Non-pigmented ciliary epithelial cell (primary cell): ENCODE results near the gene DHRS9.

Experiments used
- DNase-seq: peaks from one replicate; pipeline ENCODE4 v3.0.0-alpha.2; 2010; ENCODE audit warnings: low read depth

The DHRS9 gene

DNA sequence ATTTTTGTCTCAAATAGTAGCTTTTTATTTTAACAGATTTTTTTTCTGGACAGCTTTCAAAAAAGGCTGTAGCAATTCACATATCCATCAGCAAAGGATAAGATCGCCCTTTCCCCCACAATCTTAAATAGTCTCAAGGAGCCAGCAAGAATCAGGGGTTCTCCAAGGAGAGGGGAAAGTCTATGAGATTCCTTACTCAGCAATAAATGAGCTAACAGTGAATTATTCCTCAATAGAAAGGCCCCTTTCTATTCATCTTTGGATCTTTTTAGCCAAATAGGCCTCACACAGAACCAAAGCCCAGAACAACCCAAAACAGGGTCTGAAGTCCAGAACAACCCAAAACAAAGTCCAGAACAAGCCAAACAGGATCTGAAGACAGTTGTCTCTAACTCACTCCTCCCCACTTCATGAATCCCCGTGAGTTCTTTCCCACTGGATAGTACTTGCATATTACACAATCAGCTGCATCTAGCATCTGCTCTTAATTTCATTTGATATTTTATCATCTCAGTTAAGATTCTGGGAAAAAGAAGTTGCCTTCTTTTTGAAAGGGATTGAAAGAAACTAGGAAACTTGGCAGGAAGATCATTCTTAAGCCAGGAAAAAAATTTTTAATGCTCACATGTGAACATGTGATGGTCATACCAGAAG lies 3.4 kb upstream of the DHRS9 start:
- no peak for DNase-seq

- no peak for DNase-seq
Observed at GRCh38 chr2:169066897-169067296, 2.5 kb upstream of the DHRS9 start.

DNA sequence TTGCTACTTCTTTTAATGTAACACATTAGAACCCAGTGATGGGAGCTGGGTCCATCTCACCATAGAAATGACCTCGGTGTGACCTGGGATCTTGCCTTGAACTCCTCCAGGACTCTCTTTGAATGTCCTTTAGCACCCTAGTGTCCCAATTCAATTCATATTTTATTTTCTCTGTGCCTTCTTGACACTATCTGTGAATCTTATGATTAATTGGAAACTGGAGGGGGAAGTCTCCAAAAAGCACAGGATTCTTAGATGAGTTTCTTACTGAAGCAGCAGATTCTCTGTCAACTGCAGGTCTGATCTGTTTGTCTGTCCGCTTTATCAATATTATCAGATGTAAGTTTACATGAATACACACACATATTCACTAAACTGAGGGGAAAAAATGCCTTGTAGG lies 470 bp downstream of the DHRS9 start:
- no peak for DNase-seq

GRCh38 chr2:169071455-169071854 lies 2.1 kb downstream of the DHRS9 start:
- DNase-seq = no peak

DNA sequence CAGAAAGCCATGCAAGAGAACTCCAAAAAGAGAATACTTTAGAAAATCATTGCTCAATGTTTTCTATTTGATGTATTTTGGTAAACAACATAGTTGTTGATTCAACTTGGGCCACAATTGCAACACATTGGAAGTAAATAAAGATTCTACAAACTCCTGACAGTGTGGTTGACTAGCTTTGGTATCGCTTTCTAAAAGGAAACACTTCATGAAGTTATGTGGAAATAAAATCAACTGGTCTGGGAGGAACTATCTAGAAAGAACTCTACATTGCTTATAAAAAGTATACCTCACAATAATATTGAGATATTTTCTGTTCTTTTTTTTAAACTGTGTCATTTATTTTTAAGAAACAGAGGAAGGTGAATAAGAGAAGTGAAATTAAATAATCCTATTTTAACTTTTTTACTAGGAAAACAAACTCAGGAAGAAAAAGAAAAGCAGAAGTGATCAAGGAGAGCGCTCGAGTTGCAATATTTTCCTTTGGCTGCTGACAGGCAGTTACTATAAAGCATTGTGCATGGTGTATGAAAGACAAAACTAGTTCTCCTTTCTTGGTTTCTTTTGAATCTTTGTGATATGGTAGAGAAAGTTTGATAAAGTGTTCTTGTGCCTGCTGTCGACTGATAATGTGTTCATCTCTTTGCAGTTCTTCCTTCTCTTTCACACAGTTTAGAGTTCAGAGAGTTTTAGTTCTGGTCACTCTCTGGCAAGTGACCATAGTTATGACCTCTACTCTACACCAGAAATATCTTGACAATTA lies 3.0 kb downstream of the DHRS9 start:
- DNase-seq = no peak

GRCh38 chr2:169073211-169073962 lies 4.0 kb downstream of the DHRS9 start:
- DNase-seq = no peak

- no peak for DNase-seq
Observed at GRCh38 chr2:169073963-169074751, 4.8 kb downstream of the DHRS9 start.

DNA sequence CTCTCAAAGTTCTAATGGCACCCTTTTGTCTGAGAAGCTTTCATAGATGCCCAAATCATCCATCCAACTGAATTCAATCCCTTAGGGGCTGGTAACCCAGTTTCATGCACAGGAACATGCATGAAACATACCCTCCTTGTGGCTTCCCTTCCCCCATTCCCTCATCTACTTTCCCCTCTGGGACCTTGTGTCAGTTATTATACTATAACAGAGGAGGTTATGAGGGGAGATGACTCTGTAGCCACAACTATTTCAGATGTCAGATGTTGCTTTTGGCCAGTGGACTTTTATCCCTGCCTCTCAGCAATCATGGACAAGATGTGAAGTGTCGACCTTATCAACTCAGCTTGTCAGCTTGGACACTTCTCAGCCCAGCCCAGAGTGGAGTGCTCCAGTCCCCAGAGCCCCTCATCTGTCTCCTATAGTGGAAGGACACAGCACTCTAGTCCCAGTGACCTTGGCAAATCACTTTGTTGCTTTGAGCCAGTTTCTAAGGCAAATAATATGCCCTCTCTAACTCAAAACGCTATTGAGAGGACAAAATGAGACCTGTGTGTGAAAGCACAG lies 8.4 kb downstream of the DHRS9 start:
- DNase-seq = no peak

GRCh38 chr2:169080250-169081069 lies 11.1 kb downstream of the DHRS9 start:
- no peak for DNase-seq

DNA sequence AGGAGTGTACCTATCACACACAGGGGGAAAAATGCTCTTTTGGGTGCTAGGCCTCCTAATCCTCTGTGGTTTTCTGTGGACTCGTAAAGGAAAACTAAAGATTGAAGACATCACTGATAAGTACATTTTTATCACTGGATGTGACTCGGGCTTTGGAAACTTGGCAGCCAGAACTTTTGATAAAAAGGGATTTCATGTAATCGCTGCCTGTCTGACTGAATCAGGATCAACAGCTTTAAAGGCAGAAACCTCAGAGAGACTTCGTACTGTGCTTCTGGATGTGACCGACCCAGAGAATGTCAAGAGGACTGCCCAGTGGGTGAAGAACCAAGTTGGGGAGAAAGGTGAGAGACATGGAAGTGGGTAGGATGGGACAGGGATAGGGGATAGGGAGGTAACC lies 12.2 kb downstream of the DHRS9 start:
- no peak for DNase-seq

GRCh38 chr2:169082995-169083394 lies 13.6 kb downstream of the DHRS9 start:
- no peak for DNase-seq

DNA sequence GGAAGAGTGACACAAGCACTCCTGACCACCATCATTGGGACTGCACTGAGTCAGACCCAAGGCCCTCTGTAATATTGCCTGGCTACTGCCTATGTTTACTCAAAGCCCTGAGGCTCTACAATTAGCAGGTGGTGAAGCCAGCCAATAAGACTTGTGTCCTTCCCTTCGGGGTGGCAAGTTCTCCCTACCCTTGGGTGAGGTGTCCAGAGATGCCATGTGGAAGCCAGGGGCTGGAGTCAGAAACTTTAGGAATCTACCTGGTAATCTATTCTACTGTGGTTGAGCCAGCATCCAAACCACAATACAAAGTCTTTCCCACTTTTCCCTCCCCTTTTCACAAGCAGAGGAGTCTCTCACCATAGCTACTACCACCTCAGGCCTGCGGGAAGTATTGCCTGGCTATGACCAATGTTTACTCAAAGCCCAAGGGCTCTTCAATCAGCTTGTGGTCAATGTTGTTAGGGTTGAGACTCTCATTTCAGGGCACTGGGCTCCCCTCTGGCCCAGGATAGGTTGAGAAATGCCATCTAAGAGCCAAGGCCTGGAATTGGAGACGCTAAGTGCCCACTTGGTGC lies 17.6 kb downstream of the DHRS9 start:
- DNase-seq = no peak

GRCh38 chr2:169087757-169088379 lies 18.5 kb downstream of the DHRS9 start:
- no peak for DNase-seq

- DNase-seq = no peak
Observed at GRCh38 chr2:169089182-169089581, 19.8 kb downstream of the DHRS9 start.

GRCh38 chr2:169090133-169090820 lies 20.9 kb downstream of the DHRS9 start:
- DNase-seq = no peak

- no peak for DNase-seq
Observed at GRCh38 chr2:169091256-169091655, 21.9 kb downstream of the DHRS9 start.

DNA sequence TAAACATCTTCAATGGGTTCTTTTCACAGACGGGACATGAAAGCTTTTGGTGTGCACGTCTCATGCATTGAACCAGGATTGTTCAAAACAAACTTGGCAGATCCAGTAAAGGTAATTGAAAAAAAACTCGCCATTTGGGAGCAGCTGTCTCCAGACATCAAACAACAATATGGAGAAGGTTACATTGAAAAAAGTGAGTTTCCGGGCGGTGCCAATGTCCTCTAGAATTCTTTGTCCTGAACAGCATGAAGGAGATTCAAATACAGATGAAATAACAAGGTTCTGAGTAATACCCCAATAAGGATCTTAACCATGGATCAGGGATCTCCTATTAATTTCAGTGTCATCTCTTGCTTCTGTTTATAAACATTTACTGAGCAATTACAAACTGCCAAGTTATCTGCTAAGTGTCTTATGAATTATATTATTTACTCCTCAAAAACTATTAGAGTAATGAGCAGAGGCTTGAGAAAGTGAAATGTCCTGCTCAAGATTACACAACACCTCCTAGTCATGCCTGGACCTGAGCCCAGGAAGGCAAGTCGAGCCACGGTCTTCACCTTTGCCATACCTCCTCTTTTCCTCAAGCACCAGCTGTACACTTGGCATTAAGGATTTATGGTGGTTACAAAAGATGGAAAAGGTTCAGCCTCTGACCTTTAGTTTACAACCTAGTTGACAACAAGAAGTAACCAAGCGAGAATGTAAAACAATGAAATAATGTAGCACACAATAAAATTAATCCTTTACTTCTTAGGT lies 22.6 kb downstream of the DHRS9 start:
- DNase-seq = no peak

GRCh38 chr2:169093535-169093934 lies 24.2 kb downstream of the DHRS9 start:
- DNase-seq = no peak

- no peak for DNase-seq
Observed at GRCh38 chr2:169094676-169095075, 25.3 kb downstream of the DHRS9 start.
